ENCODE results near the gene HOXA7. TPM values are rescaled to one million over a fixed set of nuclear protein-coding genes. Genes with fewer than 3 reads are reported as not detected.

HOXA7 gene
- total RNA-seq, 4 donors from 2014 or later, result 7.0 to 22.9 (median 12.8) TPM

DNA sequence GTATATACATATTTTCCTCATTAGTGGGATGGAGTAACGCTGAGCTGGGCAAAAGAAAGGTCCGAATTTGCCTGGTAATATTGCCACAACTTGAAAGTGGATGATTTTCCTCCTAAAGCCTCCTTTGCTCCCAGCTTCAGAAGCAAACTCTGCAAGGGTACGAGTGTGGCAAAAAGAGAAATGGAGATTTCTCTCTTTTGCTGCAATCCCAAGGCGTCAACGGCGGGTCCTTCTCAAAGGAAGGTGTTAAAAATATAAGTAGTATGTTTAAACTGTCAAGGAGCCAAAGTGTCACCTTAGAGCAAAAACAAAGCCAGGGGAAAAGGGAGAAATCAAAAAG, 41.6 kb downstream of the HOXA7 start:
- 27 to 35% methylated on average over 5 to 6 of the region's 6 CpGs for WGBS, 2 donors (ENCODE audit: low coverage in 1 of 2)
- DNase-seq, result no peak
- intact Hi-C loops (cut with DNase I; ENCODE audit: low total_unique reads), result no loop called here
- no peaks in the 10 kb centered on the region for H3K27me3 ChIP-seq
- peak overlapping the region; percentile 90 to 96 (median 92) for H3K27ac ChIP-seq
- TF ChIP-seq CTCF (IDR thresholded peaks at IDR 0.05) (no peak), POLR2A (IDR thresholded peaks at IDR 0.05) (no peak)
- H3K4me3 ChIP-seq, result peak overlapping the region in 2 of 4 donors; percentile 43 to 59
- H3K9me3 ChIP-seq, result no peaks in the 10 kb centered on the region
- in situ Hi-C loops (cut with MboI; ENCODE audit: low pct_ligation_motif_present in 1 of 4, low pct_unique_long_range_greater_than_20kb in 1 of 4, low sequenced_read_pairs in 3 of 4), result no loop called here
- H3K4me1 ChIP-seq, result peaks cover 24 to 92% (median 80%) of the 10 kb centered on the region in 4 donors
- H3K36me3 ChIP-seq, result no peaks in the 10 kb centered on the region

DNA sequence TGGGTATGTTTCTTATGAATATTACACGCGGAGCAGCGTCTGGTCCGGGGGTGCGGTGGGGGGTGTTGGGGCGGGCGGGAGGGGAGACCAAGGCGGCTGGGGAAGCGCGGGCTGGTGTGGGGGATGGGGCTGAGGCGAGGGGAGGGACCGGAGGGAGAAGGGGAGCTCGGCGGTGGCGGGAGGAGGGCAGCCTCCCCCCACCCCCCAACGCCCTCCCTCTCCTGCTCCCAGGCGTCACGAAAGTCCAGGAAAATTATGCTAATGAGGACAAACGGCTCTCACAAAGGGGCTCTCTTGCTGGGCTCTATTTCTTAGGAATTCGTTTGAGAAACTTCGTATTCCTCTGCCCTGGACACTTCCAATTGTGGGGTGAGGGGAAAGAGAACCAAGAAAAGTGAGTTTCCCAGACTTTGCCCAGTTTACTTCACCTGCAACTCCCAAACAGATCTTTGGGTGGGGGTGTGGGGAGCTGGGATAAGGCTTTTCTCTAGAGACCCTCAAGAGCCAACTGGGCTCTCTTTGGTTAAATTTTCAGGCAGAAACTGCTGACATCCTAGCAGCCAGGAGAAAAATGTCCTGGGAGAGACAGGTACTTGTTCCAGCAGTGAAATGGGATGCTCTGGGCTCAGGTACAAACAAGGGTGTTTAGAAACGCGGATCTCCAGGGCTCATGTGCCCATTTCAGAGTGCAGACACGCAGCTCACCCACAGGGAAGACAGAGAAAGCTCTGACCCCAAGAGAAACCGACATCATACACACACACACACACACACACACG, 42.3 kb downstream of the HOXA7 start:
- H3K9me3 ChIP-seq, result no peaks in the 10 kb centered on the region
- TF ChIP-seq EP300 (IDR thresholded peaks at IDR 0.05; ENCODE audit: low read depth), result no peak
- no peak for TF ChIP-seq POLR2A (IDR thresholded peaks at IDR 0.05)
- TF ChIP-seq POLR2AphosphoS5 (IDR thresholded peaks at IDR 0.05), result peak in 1 of 3 donors; percentile 16
- no peak for TF ChIP-seq CTCF (IDR thresholded peaks at IDR 0.05)
- WGBS, 2 donors (ENCODE audit: low coverage in 1 of 2), result 0 to 32% methylated on average over 4 to 14 of the region's 26 CpGs
- H3K27me3 ChIP-seq, result no peaks in the 10 kb centered on the region
- intact Hi-C loops (cut with DNase I; ENCODE audit: low total_unique reads) (no loop called here), in situ Hi-C loops (cut with MboI; ENCODE audit: low pct_ligation_motif_present in 1 of 4, low pct_unique_long_range_greater_than_20kb in 1 of 4, low sequenced_read_pairs in 3 of 4) (no loop called here)
- H3K4me3 ChIP-seq, result peak overlapping the region; percentile 45 to 59 (median 50)
- H3K4me1 ChIP-seq, result peaks cover 22 to 92% (median 78%) of the 10 kb centered on the region in 4 donors
- DNase-seq, result peak; percentile 52
- no peaks in the 10 kb centered on the region for H3K36me3 ChIP-seq
- H3K27ac ChIP-seq, result peak overlapping the region; percentile 90 to 96 (median 92)

- no peaks in the 10 kb centered on the region for H3K36me3 ChIP-seq
- peak overlapping the region; percentile 90 to 96 (median 92) for H3K27ac ChIP-seq
- in situ Hi-C loops (cut with MboI; ENCODE audit: low pct_ligation_motif_present in 1 of 4, low pct_unique_long_range_greater_than_20kb in 1 of 4, low sequenced_read_pairs in 3 of 4) (no loop called here), intact Hi-C loops (cut with DNase I; ENCODE audit: low total_unique reads) (no loop called here)
- peak overlapping the region; percentile 45 to 59 (median 50) for H3K4me3 ChIP-seq
- no peaks in the 10 kb centered on the region for H3K9me3 ChIP-seq
- DNase-seq, result peak; percentile 80
- no peaks in the 10 kb centered on the region for H3K27me3 ChIP-seq
- peaks cover 14 to 92% (median 75%) of the 10 kb centered on the region in 4 donors for H3K4me1 ChIP-seq
- TF ChIP-seq POLR2AphosphoS5 (IDR thresholded peaks at IDR 0.05), result peak; percentile 79 to 86 (median 82)
- peak; percentile 55 for TF ChIP-seq EP300 (IDR thresholded peaks at IDR 0.05; ENCODE audit: low read depth)
- peak; percentile 31 for TF ChIP-seq POLR2A (IDR thresholded peaks at IDR 0.05)
- no peak for TF ChIP-seq CTCF (IDR thresholded peaks at IDR 0.05)
- 32% methylated on average over 2 to 51 of the region's 57 CpGs for WGBS, 2 donors (ENCODE audit: low coverage in 1 of 2)
Measured at GRCh38 chr7:27112955-27113949, 43.2 kb downstream of the HOXA7 start.

- DNase-seq, result no peak
- H3K36me3 ChIP-seq, result no peaks in the 10 kb centered on the region
- no peaks in the 10 kb centered on the region for H3K27me3 ChIP-seq
- no peak for TF ChIP-seq CTCF (IDR thresholded peaks at IDR 0.05)
- TF ChIP-seq POLR2A (IDR thresholded peaks at IDR 0.05), result no peak
- no peak for TF ChIP-seq POLR2AphosphoS5 (IDR thresholded peaks at IDR 0.05)
- TF ChIP-seq EP300 (IDR thresholded peaks at IDR 0.05; ENCODE audit: low read depth), result no peak
- intact Hi-C loops (cut with DNase I; ENCODE audit: low total_unique reads), result no loop called here
- H3K27ac ChIP-seq, result peak overlapping the region; percentile 90 to 96 (median 92)
- peaks cover 12 to 91% (median 73%) of the 10 kb centered on the region in 4 donors for H3K4me1 ChIP-seq
- no peak overlapping the region for H3K4me3 ChIP-seq
- in situ Hi-C loops (cut with MboI; ENCODE audit: low pct_ligation_motif_present in 1 of 4, low pct_unique_long_range_greater_than_20kb in 1 of 4, low sequenced_read_pairs in 3 of 4), result no loop called here
- no peaks in the 10 kb centered on the region for H3K9me3 ChIP-seq
- WGBS, 2 donors (ENCODE audit: low coverage in 1 of 2), result 37 to 39% methylated on average over 4 of the region's 4 CpGs
Measured at GRCh38 chr7:27112361-27112760, 44.1 kb downstream of the HOXA7 start.
